MG63 (cell line): Measurements from ENCODE around the gene PIK3CB. TPM values are rescaled to one million over a fixed set of nuclear protein-coding genes. Genes with fewer than 3 reads are reported as not detected.
"Not testable (repeated sequence)": the region's sequence is repeated elsewhere in the genome, so short reads cannot be mapped to it uniquely, and the experiment has no call there.

Source experiments
- DNase-seq: peaks from one replicate; pipeline ENCODE4 v3.0.0-alpha.2; 2020
- H3K27me3 ChIP-seq: fragments of 250-450 bp; sonication (Bioruptor Pico); 2 replicates; pipeline ENCODE4 v1.5.1; 2020; ENCODE audit warnings: mild to moderate bottlenecking, moderate library complexity
- H3K36me3 ChIP-seq: fragments of 250-450 bp; sonication (Bioruptor Pico); 2 replicates; pipeline ENCODE4 v1.5.1; 2020; ENCODE audit warnings: mild to moderate bottlenecking, moderate library complexity
- H3K4me3 ChIP-seq: fragments of 250-450 bp; sonication (Bioruptor Pico); 2 replicates; pipeline ENCODE4 v1.5.1; 2020; ENCODE audit warnings: mild to moderate bottlenecking, moderate library complexity
- H3K9me3 ChIP-seq: fragments of 250-450 bp; sonication (Bioruptor Pico); 2 replicates; pipeline ENCODE4 v1.5.1; 2020; ENCODE audit warnings: mild to moderate bottlenecking, moderate library complexity
- total RNA-seq: library from RNA; depleted of rRNA; stranded (reverse); fragments of >200 nt; shearing (Covaris generic); gene quantifications from 2 replicates; pipeline ENCODE4 v1.2.3, GENCODE V29; 2014; ENCODE audit warnings: low replicate concordance

The PIK3CB gene
- total RNA-seq, 1 experiment from 2014 or later, result 40.9 TPM

DNA sequence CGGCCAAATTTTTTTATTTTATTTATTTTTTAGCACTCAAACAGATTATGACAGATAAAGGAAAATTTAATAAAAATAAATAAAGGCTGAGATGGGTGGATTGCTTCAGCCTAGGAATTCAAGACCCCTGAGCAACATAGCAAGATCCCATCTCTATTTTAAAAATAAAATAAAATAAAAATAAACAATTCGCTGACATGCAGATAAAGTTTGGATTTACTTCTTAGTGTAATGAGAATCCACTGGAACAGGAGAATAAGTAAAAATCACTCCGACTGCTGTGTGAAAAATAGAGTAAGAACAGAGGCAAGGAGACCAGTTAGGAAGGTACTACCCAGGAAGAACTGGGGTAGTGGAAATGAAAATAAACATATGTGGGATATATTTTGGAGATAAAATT, 5.6 kb downstream of the PIK3CB start:
- Histone ChIP-seq H3K27me3 (no peaks in the 10 kb centered on the region), H3K4me3 (no peak overlapping the region), H3K36me3 (peaks cover 22% of the 10 kb centered on the region), H3K9me3 (no peaks in the 10 kb centered on the region)
- DNase-seq, result no peak

DNA sequence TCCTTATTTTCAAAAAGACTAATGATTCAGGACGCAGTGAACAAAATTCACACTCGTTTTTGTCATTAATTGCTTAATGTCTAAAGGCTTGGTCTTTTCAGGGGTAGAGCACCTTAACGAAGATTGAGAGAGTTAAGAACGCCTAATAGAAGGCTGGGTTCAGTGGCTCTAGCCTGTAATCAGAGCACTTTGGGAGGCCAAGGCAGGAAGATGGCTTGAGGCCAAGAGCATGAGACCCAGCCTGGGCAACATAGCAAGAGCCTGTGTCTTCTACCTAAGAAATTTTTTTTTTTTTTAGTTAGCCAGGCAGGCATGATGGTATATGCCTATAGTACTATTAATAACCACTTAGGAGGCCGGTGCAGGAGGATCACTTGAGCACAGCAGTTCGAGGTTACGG, 7.5 kb downstream of the PIK3CB start:
- no peak for DNase-seq
- Histone ChIP-seq H3K27me3 (no peaks in the 10 kb centered on the region), H3K4me3 (no peak overlapping the region), H3K36me3 (peaks cover 15% of the 10 kb centered on the region; the same call in 1 of the 2 replicates), H3K9me3 (no peaks in the 10 kb centered on the region)

DNA sequence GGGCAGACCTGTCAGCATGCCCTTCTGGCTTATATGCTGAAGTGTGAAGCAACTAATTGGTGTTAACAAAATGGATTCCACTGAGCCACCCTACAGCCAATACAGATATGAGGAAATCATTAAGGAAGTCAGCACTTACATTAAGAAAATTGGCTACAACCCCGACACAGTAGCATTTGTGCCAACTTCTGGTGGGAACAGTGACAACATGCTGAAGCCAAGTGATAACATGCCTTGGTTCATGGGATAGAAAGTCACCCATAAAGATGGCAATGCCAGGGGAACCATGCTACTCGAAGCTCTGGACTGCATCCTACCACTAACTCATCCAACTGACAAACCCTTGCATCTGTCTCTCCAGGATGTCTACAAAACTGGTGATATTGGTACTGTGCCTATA, 9.4 kb downstream of the PIK3CB start:
- Histone ChIP-seq H3K4me3 (no peak overlapping the region), H3K27me3 (no peaks in the 10 kb centered on the region)
- no peak for DNase-seq

DNA sequence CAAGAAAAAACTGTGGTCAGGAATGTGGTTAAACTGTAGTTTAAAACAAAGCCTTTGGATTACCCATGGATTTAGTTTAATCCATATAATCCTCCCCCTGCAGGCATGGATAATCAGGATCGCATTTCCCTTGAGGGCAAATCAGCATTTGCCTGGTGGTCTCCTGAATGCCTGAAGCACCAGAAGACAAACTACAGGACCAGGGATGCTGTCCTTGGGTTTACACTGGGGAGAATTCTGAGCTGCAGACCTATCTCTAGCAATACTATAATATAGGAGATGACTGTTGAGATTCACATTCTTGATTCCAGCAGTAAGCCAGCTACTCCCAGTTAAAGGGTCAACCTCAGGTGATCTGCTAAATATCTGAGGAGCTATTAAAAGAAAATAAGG, 10.6 kb downstream of the PIK3CB start:
- DNase-seq, result no peak
- Histone ChIP-seq H3K27me3 (no peaks in the 10 kb centered on the region), H3K9me3 (no peaks in the 10 kb centered on the region)

More for the DNA sequence above, 9.4 kb downstream of the PIK3CB start:
- no peaks in the 10 kb centered on the region for H3K9me3 ChIP-seq
- peaks cover 7% of the 10 kb centered on the region; the same call in 1 of the 2 replicates for H3K36me3 ChIP-seq

DNA sequence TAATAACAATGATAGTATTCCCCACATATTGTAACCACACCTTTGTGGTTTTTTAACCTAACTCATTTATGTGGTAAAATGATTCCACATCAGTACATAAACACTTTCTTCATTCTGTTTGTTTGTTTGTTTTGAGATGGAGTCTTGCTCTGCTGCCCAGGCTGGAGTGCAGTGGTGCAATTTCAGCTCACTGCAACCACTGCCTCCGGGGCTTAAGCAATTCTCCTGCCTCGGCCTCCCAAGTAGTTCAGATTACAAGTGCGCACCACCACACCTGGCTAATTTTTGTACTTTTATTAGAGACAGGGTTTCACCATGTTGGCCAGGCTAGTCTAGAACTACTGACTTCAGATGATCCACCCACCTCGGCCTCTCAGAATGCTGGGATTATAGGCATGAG, 14.3 kb downstream of the PIK3CB start:
- not testable (repeated sequence) for H3K4me3 ChIP-seq, H3K9me3 ChIP-seq, H3K36me3 ChIP-seq, DNase-seq, H3K27me3 ChIP-seq

More for the DNA sequence above, 10.6 kb downstream of the PIK3CB start:
- Histone ChIP-seq H3K4me3 (no peak overlapping the region), H3K36me3 (0 out of 2 replicates have a peak, but pooled peaks cover 7% of the 10 kb centered on the region)

DNA sequence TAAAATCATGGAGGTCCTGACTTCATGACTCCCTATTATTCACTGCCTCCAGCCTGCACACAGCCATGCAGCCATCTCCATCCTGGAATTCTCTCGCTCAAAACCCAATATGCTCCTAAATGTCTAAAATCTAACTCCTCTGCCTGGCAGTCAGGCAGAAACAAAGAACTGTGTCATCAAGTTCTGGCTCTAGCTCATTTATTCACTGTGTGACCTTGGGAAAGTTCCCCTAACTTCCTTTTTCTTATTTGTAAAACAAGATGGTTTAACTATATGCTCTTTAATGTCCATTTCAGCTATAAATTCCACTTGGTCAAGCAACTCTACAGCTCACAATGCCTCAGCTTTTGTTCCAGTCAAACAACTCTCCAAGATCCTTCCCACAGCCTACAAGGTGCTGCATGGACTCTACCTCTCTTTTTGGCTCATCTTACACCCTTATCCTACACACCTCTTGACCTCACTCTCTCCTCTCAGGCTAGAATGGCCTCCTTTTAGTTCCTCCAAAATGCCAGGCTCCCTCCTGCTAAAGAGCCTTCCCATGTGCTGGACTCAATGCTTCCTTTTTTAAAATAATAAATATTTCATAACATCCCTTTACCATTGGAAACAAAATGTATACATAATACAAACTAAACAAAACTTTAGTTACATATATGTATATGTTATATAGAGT, 16.4 kb downstream of the PIK3CB start:
- Histone ChIP-seq H3K27me3 (no peaks in the 10 kb centered on the region), H3K4me3 (no peak overlapping the region), H3K9me3 (no peaks in the 10 kb centered on the region), H3K36me3 (no peaks in the 10 kb centered on the region)
- no peak for DNase-seq

DNA sequence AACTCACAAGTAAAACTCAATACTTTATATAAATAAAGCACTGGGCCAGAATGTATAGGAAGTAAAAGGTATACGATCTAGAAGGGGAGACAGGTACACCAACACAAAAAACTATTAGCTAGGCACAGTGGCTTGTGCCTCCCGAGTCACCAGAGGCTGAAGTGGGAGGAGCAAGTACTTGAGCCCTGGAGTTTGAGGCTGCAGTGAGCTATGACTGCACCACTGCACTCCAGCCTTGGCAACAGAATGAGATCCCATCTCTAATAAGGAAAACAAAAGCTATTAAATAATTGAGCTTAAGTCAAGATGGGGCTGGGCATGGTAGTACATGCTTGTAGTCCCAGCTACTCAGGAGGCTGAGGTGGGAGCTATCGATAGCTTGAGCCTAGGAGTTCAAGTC, 17.0 kb downstream of the PIK3CB start:
- no peaks in the 10 kb centered on the region for H3K36me3 ChIP-seq
- no peaks in the 10 kb centered on the region for H3K27me3 ChIP-seq
- no peak for DNase-seq
- H3K9me3 ChIP-seq, result no peaks in the 10 kb centered on the region
- no peak overlapping the region for H3K4me3 ChIP-seq

DNA sequence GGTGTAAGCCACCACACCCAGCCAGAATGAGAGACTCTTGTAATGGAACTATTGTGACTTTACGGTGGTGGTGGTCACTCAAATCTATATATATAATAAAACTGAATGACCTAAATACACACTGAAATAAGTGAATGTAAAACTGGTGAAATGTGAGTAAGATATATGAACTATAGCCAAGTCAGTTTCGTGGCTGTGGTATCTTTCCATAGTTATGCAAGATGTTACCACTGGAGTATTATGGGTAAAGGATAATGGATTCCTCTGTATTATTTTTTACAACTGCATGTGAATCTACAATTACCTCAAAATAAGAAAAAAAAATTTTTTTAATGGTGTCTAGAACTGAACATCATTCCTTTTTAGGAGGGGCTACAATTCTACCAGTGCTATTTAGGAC, 21.9 kb downstream of the PIK3CB start:
- DNase-seq, result no peak
- no peak overlapping the region for H3K4me3 ChIP-seq

DNA sequence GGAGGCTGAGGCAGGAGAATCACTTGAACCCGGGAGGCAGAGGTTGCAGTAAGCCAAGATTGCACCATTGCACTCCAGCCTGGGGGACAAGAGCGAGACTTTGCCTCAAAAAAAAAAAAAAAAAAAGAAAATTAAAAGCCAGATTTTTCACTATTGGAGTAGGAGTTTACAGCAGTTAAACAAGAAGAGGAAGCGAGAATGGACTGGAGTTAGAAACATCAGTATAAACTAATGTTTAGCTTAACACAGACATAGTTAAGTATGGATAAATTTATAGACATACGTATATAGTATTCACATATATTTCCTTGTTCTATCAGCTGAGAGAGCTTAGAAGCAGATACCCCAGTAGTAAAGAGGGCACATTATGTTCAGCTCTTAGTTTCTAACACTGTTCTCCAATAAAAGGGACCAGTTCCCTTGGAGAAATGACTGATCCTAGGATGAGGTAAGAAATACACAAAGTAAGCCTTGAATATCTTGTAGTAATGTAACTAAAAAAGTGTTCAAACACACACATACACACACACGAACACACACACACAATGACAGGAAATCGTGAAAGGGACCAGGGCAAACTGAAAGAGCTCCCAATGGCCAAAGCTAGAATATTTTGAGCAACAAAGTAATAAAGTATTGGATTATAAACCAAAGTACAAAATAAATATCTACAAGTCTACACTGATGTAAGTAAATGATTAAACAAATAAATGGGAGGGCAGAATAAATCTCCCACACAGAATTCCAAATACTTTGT, 25.1 kb downstream of the PIK3CB start:
- Histone ChIP-seq H3K27me3 (no peaks in the 10 kb centered on the region), H3K9me3 (no peaks in the 10 kb centered on the region), H3K4me3 (no peak overlapping the region), H3K36me3 (peaks cover 5% of the 10 kb centered on the region)
- no peak for DNase-seq

More for the DNA sequence above, 21.9 kb downstream of the PIK3CB start:
- no peaks in the 10 kb centered on the region for H3K36me3 ChIP-seq
- H3K27me3 ChIP-seq, result no peaks in the 10 kb centered on the region
- no peaks in the 10 kb centered on the region for H3K9me3 ChIP-seq

DNA sequence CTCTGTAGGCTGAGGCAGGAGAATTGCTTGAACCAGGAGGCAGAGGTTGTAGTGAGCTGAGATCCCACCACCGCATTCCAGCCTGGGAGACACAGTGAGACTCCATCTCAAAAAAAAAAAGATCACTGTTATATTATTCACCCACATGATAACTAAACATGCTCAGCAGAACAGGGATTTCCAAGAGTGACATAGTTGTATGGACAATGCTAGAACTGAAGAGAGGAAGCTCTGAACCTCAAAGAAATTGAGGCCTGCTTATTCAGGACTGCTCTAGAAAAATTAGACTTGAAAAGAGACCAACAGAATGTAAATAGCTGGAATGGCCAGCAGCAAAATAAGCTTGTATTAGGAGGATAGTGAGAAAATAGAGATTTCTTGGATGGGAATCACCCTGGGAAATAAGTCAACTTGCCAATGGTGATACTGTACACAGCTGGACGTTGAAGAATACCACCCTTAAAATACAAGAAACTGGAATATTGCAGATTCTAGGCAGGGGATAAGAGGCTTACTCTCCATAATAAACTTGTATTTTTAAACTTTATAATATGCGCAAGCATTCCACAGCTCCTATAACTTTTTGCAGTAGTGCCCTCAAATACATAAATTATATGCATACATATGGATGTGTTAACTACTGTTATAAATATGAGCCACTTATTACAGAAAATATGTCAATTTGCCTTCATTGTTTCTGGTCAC, 28.2 kb downstream of the PIK3CB start:
- no peak overlapping the region for H3K4me3 ChIP-seq
- no peak for DNase-seq
- no peaks in the 10 kb centered on the region for H3K9me3 ChIP-seq
- H3K36me3 ChIP-seq, result peaks cover 5% of the 10 kb centered on the region
- H3K27me3 ChIP-seq, result no peaks in the 10 kb centered on the region

DNA sequence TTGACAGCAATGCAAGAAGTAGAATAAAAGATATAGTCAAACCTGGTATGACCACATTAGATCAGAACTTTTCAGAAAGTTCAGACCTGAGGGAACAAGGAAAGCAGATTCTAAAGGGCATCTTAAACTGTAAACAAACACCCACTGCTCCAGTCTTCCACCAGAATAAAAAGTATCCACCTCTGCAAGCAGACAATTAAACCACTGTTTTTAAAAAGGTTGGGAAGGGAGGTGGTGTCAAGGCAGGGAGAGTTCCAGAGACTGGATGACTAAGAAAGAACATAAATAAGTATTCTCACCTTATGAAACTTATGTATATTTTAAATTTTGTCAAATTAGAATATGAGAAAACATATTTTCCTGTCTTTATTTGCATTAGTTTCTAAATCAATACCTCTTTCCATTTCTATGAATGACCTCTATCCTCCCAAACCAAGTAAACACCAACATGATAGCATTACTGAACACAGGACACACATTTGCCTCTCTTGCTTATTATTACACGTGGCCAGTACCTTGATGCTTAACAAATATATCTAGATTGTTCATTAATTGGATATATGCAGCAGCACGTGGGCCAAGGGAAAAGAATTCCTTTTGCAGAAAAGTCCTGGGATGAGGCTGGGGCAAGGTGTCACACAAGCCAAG, 31.6 kb downstream of the PIK3CB start:
- H3K4me3 ChIP-seq, result no peak overlapping the region
- DNase-seq, result no peak

DNA sequence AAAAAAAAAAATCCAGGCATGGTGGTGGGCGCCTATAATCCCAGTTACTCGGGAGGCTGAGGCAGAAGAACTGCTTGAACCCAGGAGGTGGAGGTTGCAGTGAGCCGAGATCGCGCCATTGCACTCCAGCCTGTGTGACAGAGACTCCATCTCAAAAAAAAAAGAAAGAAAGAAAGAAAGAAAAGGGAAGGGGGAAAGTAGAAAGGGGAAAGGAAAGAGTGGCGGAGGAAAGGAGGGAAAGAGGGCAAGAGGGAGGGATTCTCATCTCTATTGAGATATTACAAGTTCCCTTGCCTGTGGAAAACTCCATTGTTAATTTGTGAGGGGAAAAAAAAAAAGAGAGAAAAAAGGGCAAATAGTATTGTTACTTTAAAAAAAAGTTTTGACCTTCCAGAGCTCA, 32.5 kb downstream of the PIK3CB start:
- H3K36me3 ChIP-seq, H3K9me3 ChIP-seq, H3K4me3 ChIP-seq, DNase-seq, H3K27me3 ChIP-seq: not testable (repeated sequence)

More for the DNA sequence above, 31.6 kb downstream of the PIK3CB start:
- H3K9me3 ChIP-seq, result no peaks in the 10 kb centered on the region
- H3K36me3 ChIP-seq, result peaks cover 5% of the 10 kb centered on the region
- no peaks in the 10 kb centered on the region for H3K27me3 ChIP-seq

DNA sequence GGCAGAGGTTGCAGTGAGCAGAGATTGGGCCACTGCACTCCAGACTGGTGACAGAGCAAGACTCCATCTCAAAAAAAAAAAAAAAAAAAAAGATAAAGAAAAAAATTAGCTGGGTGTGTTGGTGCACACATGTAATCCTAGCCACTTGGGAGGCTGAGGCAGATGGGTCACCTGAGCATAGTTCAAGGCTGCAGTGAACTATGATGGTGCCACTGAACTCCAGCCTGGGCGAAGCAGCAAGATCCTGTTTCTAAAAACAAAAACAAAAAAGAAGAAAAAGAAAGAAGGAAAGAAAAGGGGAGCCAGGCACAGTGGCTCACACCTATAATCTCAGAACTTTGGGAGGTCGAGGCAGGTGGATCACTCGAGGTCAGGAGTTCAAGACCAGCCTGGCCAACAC, 32.9 kb downstream of the PIK3CB start:
- Histone ChIP-seq H3K27me3 (no peaks in the 10 kb centered on the region), H3K4me3 (no peak overlapping the region), H3K36me3 (peaks cover 4% of the 10 kb centered on the region), H3K9me3 (no peaks in the 10 kb centered on the region)
- no peak for DNase-seq

DNA sequence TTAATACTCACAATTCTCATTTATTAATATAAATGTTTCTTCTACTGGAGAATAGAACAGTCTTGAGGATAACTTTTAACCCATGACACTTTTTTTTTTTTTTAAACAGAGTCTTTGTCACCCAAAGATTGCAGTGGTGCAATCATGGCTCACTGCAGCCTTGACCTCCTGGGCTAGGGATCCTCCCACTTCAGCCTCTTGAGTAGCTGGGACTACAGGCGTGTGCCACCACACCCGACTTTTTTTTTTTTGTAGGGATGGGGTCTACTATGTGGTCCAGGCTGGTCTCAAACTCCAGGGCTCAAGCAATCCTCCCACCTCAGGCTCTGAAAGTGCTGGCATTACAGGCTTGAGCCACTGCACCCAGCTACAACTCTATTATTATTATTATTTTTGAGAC, 34.5 kb downstream of the PIK3CB start:
- Histone ChIP-seq H3K27me3 (no peaks in the 10 kb centered on the region), H3K36me3 (no peaks in the 10 kb centered on the region; the same call in 1 of the 2 replicates), H3K4me3 (no peak overlapping the region), H3K9me3 (no peaks in the 10 kb centered on the region)
- DNase-seq, result no peak

DNA sequence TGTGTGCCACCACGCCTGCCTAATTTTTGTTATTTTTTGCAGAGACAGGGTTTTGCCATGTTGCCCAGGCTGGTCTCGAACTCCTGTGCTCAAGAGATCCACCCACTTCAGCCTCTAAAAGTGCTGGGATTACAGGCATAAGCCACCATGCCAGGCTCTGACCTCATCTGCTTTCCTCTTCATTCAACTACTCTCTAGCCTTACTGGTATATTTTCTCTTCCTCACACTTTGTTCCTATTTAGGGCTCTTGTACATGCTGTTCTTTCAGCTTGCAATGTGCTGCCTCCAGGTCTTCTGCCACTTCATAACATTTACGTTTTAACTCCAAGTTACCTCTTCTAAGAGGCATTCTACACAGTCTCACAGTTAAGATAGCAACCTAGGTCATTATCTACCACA, 34.9 kb downstream of the PIK3CB start:
- no peaks in the 10 kb centered on the region; the same call in 1 of the 2 replicates for H3K36me3 ChIP-seq
- no peak overlapping the region for H3K4me3 ChIP-seq
- no peaks in the 10 kb centered on the region for H3K9me3 ChIP-seq
- H3K27me3 ChIP-seq, result no peaks in the 10 kb centered on the region
- DNase-seq, result no peak

DNA sequence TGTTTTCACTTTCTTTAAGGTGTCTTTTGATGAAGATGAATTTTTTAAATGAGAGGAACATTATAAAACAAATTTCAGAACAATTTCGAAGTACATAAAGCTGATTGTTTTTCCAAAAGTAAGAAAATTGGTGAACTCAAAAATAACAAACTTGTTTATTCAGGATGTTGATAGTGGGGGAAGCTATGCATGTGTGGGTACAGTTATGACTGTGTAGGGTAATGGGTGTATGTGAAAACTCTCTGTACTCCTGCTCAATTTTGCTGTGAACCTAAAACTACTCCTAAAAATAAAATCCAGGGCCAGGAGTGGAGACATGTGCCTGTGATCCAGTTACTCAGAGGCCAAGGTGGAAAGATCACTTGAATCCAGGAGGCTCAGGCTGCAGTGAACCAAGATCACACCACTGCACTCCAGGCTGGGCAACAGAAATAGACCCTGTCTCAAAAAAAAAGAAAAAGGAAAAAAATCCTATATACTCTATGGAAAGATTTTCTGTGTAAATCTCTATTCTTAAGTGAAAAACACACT, 37.2 kb downstream of the PIK3CB start:
- Histone ChIP-seq H3K27me3 (no peaks in the 10 kb centered on the region), H3K9me3 (no peaks in the 10 kb centered on the region), H3K4me3 (no peak overlapping the region), H3K36me3 (peaks cover 6% of the 10 kb centered on the region; the same call in 1 of the 2 replicates)
- DNase-seq, result no peak

DNA sequence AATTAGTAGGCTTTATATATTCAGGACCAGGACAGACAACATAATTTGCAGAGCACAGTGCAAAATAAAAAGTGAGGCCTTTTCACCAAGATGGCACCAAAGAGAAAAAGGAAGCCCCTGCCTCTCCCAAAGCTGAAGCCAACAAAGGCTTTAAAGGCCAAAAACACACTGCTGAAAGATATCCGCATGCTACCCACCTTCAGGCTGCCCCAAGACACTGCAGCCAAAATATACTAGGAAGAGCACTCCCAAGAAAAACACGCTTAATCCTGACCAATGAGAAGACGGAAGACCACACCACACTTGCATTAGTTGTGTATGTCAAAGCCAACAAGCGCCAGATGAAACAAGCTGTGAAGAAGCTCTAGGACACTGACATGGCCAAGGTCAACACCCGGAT, 38.0 kb downstream of the PIK3CB start:
- no peak overlapping the region for H3K4me3 ChIP-seq
- no peaks in the 10 kb centered on the region for H3K9me3 ChIP-seq
- peaks cover 6% of the 10 kb centered on the region; the same call in 1 of the 2 replicates for H3K36me3 ChIP-seq
- DNase-seq, result no peak
- H3K27me3 ChIP-seq, result no peaks in the 10 kb centered on the region
